ENCODE measurements around the gene ZKSCAN2. TPM values are rescaled to one million over a fixed set of nuclear protein-coding genes. Genes with fewer than 3 reads are reported as not detected.

Gene ZKSCAN2
- total and polyA plus RNA-seq, 4 donors, result 0.47 to 3.4 (median 1.7) TPM

DNA sequence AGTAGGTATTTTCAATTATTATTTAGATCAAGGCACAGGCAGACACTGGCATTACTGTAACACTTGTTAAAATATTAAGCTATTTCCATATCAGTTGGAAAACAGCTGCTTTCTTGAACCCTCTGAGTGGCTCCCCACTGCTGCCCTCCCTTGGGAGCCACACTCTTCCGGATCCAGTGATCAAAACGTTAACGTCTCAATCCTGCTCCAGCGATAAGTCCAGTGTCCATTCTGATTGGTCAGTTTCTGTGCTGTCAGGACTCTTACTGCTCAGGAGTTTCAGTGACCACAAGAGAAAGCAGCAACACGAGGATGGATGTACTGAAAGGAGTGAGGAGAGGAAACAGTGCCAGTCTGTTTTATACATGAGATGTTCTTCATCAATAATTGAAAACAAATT is 13.8 kb upstream of the ZKSCAN2 start (continued):
- no peak for TF ChIP-seq TAF1 (conservative IDR thresholded peaks at IDR 0.05)

DNA sequence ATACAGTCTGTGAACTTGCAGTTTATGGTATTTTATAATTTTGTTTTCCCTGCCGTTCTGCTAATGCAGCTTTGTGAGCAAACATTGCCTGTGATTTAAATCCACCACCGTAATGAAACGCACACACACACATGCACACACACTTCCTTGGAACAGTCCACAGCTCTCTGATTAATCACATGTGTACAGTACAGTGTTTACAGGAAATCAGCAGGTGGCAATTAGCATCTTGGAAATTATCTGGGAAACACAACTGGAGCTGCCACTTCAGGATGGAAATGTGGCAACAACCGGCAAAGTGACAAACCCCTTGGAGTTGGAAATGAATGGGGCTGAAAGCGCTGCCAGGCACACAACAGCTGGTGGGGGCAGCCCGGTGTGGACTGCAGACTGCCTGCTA is 12.9 kb upstream of the ZKSCAN2 start:
- no peak for TF ChIP-seq RXRA (IDR thresholded peaks at IDR 0.05)
- TF ChIP-seq, protein P1, sequence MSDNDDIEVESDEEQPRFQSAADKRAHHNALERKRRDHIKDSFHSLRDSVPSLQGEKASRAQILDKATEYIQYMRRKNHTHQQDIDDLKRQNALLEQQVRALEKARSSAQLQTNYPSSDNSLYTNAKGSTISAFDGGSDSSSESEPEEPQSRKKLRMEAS (IDR thresholded peaks at IDR 0.05), result no peak
- no peak for TF ChIP-seq NR2F2 (IDR thresholded peaks at IDR 0.05)
- no peak for TF ChIP-seq EGR1 (IDR thresholded peaks at IDR 0.05; ENCODE audit: low read depth in 2 of 2)
- TF ChIP-seq HNF4G (IDR thresholded peaks at IDR 0.05), result no peak
- TF ChIP-seq TAF1 (conservative IDR thresholded peaks at IDR 0.05), result no peak

DNA sequence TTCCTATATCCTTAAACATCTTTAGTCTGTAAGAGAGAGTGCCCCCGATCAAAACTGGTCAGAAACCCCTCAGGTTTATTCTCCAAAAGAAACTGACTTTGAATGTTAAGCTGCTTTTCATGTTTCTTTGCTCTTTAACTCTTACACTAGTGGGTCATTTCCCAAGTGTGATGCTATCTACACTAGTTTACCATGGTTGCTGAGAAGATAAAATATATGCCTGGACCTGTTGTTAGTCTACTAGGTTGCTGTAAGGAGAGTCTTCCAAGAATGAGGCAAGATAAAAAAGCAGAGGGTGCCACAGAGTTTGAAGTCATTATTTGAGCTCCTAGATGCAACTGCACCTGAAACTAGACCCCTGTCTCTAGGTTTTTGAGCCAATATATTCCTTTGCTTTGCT is 12.2 kb upstream of the ZKSCAN2 start:
- H3K27ac ChIP-seq (ENCODE audit: low read depth in 1 of 2, low read length in 2 of 2), result no peak overlapping the region
- no peaks in the 10 kb centered on the region for H3K27me3 ChIP-seq (ENCODE audit: control insufficient read depth in 4 of 4, insufficient read depth in 4 of 4, low read length in 3 of 4)
- no peaks in the 10 kb centered on the region for H3K4me1 ChIP-seq (ENCODE audit: control insufficient read depth in 4 of 4, insufficient read depth in 4 of 4, low read length in 3 of 4)
- no peak overlapping the region for H3K4me3 ChIP-seq (ENCODE audit: low read depth in 1 of 3, low read length in 3 of 3)
- 84% methylated on average over 1 of the region's 1 CpG for WGBS
- TF ChIP-seq, protein P1 (IDR thresholded peaks at IDR 0.05), result no peak
- TF ChIP-seq TAF1 (conservative IDR thresholded peaks at IDR 0.05), result no peak
- no peaks in the 10 kb centered on the region for H3K36me3 ChIP-seq (ENCODE audit: control insufficient read depth in 4 of 4, insufficient read depth in 3 of 4, low read depth in 1 of 4, low read length in 3 of 4)
- no peak for DNase-seq (ENCODE audit: low spot score)
- no peak overlapping the region for H3K9ac ChIP-seq (ENCODE audit: low read depth in 1 of 2, low read length in 2 of 2)
- H3K9me3 ChIP-seq (ENCODE audit: control insufficient read depth in 4 of 4, low read length in 3 of 4), result no peaks in the 10 kb centered on the region

More for the DNA sequence above, 12.9 kb upstream of the ZKSCAN2 start:
- Histone ChIP-seq H3K27me3 (ENCODE audit: control insufficient read depth in 4 of 4, insufficient read depth in 4 of 4, low read length in 3 of 4) (no peaks in the 10 kb centered on the region), H3K4me1 (ENCODE audit: control insufficient read depth in 4 of 4, insufficient read depth in 4 of 4, low read length in 3 of 4) (no peaks in the 10 kb centered on the region), H3K27ac (ENCODE audit: low read depth in 1 of 2, low read length in 2 of 2) (no peak overlapping the region), H3K9ac (ENCODE audit: low read depth in 1 of 2, low read length in 2 of 2) (no peak overlapping the region), H3K4me3 (ENCODE audit: low read depth in 1 of 3, low read length in 3 of 3) (no peak overlapping the region), H3K9me3 (ENCODE audit: control insufficient read depth in 4 of 4, low read length in 3 of 4) (no peaks in the 10 kb centered on the region), H3K36me3 (ENCODE audit: control insufficient read depth in 4 of 4, insufficient read depth in 3 of 4, low read depth in 1 of 4, low read length in 3 of 4) (no peaks in the 10 kb centered on the region)
- 84% methylated on average over 6 of the region's 6 CpGs for WGBS
- DNase-seq (ENCODE audit: low spot score), result no peak

DNA sequence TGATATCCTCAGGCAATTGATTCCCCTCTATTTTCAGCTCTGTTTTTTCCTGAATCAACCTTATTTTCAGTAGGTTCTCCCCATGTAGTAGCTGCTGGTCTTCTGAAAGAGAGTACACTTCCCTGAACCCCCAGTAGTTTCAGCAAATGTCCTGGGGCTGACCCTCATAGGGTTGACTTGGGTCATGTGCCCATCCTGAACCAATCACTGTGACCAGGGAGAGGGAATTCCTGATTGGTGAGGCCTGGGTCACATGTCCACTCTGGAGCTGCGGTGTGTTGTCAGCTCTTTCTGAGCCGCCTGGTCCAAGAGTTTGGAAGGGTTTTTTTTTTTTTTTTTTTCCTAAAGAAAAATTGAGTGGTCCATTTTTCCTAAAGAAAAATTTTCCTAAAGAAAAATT is 8.3 kb upstream of the ZKSCAN2 start:
- Histone ChIP-seq H3K4me3 (ENCODE audit: low read depth in 1 of 3, low read length in 3 of 3) (no peak overlapping the region), H3K36me3 (ENCODE audit: control insufficient read depth in 4 of 4, insufficient read depth in 3 of 4, low read depth in 1 of 4, low read length in 3 of 4) (no peaks in the 10 kb centered on the region), H3K9me3 (ENCODE audit: control insufficient read depth in 4 of 4, low read length in 3 of 4) (no peaks in the 10 kb centered on the region), H3K27ac (ENCODE audit: low read depth in 1 of 2, low read length in 2 of 2) (no peak overlapping the region), H3K4me1 (ENCODE audit: control insufficient read depth in 4 of 4, insufficient read depth in 4 of 4, low read length in 3 of 4) (no peaks in the 10 kb centered on the region), H3K9ac (ENCODE audit: low read depth in 1 of 2, low read length in 2 of 2) (no peak overlapping the region), H3K27me3 (ENCODE audit: control insufficient read depth in 4 of 4, insufficient read depth in 4 of 4, low read length in 3 of 4) (no peaks in the 10 kb centered on the region)
- TF ChIP-seq HNF4G (IDR thresholded peaks at IDR 0.05) (no peak), FOXA1 (IDR thresholded peaks at IDR 0.05) (no peak), RXRA (IDR thresholded peaks at IDR 0.05) (no peak), TAF1 (conservative IDR thresholded peaks at IDR 0.05) (no peak), EGR1 (IDR thresholded peaks at IDR 0.05; ENCODE audit: low read depth in 2 of 2) (no peak), SP1 (IDR thresholded peaks at IDR 0.05) (no peak), YY1 (IDR thresholded peaks at IDR 0.05) (no peak), HNF4A (conservative IDR thresholded peaks at IDR 0.05) (no peak), RAD21 (IDR thresholded peaks at IDR 0.05) (no peak), JUND (IDR thresholded peaks at IDR 0.05) (no peak), FOXA2 (IDR thresholded peaks at IDR 0.05) (no peak), GABPA (IDR thresholded peaks at IDR 0.05 in 1 of 2, conservative IDR thresholded peaks at IDR 0.05 in 1 of 2) (no peak), NR2F2 (IDR thresholded peaks at IDR 0.05) (no peak)
- TF ChIP-seq, protein P2, sequence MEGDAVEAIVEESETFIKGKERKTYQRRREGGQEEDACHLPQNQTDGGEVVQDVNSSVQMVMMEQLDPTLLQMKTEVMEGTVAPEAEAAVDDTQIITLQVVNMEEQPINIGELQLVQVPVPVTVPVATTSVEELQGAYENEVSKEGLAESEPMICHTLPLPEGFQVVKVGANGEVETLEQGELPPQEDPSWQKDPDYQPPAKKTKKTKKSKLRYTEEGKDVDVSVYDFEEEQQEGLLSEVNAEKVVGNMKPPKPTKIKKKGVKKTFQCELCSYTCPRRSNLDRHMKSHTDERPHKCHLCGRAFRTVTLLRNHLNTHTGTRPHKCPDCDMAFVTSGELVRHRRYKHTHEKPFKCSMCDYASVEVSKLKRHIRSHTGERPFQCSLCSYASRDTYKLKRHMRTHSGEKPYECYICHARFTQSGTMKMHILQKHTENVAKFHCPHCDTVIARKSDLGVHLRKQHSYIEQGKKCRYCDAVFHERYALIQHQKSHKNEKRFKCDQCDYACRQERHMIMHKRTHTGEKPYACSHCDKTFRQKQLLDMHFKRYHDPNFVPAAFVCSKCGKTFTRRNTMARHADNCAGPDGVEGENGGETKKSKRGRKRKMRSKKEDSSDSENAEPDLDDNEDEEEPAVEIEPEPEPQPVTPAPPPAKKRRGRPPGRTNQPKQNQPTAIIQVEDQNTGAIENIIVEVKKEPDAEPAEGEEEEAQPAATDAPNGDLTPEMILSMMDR (IDR thresholded peaks at IDR 0.05; ENCODE audit: low read depth, low read length, missing input control), result no peak
- TF ChIP-seq, protein P3, sequence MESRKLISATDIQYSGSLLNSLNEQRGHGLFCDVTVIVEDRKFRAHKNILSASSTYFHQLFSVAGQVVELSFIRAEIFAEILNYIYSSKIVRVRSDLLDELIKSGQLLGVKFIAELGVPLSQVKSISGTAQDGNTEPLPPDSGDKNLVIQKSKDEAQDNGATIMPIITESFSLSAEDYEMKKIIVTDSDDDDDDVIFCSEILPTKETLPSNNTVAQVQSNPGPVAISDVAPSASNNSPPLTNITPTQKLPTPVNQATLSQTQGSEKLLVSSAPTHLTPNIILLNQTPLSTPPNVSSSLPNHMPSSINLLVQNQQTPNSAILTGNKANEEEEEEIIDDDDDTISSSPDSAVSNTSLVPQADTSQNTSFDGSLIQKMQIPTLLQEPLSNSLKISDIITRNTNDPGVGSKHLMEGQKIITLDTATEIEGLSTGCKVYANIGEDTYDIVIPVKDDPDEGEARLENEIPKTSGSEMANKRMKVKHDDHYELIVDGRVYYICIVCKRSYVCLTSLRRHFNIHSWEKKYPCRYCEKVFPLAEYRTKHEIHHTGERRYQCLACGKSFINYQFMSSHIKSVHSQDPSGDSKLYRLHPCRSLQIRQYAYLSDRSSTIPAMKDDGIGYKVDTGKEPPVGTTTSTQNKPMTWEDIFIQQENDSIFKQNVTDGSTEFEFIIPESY (IDR thresholded peaks at IDR 0.05), result no peak
- TF ChIP-seq, protein P4, sequence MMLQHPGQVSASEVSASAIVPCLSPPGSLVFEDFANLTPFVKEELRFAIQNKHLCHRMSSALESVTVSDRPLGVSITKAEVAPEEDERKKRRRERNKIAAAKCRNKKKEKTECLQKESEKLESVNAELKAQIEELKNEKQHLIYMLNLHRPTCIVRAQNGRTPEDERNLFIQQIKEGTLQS (IDR thresholded peaks at IDR 0.05), result no peak
- TF ChIP-seq, protein P1 (IDR thresholded peaks at IDR 0.05), result no peak
- TF ChIP-seq, protein P5, sequence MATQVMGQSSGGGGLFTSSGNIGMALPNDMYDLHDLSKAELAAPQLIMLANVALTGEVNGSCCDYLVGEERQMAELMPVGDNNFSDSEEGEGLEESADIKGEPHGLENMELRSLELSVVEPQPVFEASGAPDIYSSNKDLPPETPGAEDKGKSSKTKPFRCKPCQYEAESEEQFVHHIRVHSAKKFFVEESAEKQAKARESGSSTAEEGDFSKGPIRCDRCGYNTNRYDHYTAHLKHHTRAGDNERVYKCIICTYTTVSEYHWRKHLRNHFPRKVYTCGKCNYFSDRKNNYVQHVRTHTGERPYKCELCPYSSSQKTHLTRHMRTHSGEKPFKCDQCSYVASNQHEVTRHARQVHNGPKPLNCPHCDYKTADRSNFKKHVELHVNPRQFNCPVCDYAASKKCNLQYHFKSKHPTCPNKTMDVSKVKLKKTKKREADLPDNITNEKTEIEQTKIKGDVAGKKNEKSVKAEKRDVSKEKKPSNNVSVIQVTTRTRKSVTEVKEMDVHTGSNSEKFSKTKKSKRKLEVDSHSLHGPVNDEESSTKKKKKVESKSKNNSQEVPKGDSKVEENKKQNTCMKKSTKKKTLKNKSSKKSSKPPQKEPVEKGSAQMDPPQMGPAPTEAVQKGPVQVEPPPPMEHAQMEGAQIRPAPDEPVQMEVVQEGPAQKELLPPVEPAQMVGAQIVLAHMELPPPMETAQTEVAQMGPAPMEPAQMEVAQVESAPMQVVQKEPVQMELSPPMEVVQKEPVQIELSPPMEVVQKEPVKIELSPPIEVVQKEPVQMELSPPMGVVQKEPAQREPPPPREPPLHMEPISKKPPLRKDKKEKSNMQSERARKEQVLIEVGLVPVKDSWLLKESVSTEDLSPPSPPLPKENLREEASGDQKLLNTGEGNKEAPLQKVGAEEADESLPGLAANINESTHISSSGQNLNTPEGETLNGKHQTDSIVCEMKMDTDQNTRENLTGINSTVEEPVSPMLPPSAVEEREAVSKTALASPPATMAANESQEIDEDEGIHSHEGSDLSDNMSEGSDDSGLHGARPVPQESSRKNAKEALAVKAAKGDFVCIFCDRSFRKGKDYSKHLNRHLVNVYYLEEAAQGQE (IDR thresholded peaks at IDR 0.05), result no peak
- DNase-seq (ENCODE audit: low spot score), result no peak
- over 99% methylated on average over 2 of the region's 2 CpGs for WGBS
